Esophagus muscularis mucosa (tissue), 4 donors: ENCODE data around the gene NTM. TPM values are rescaled to one million over a fixed set of nuclear protein-coding genes. Genes with fewer than 3 reads are reported as not detected.
A peak's percentile ranks its signal among the peaks of the same experiment; 100 is the strongest.

Source experiments
- DNase-seq: peaks from one replicate; pipeline ENCODE4 v3.0.0-alpha.2; 2017; ENCODE audit errors: extremely low spot score
- H3K27ac ChIP-seq, 4 donors: fragments of 200-600 bp; sonication (generic); replicated peaks in 1 of 4; 1 replicate in 3 of 4; 2 replicates in 1 of 4; pipeline ENCODE4 v1.5.1; 2016 to 2019; ENCODE audit warnings: mild to moderate bottlenecking in 1 of 4
- H3K27me3 ChIP-seq, 4 donors: fragments of 200-600 bp; sonication (generic); one replicate each; pipeline versions ENCODE4 v1.5.1 to v1.6.0; 2016 to 2019
- H3K36me3 ChIP-seq, 4 donors: fragments of 200-600 bp; sonication (generic); one replicate each; pipeline ENCODE4 v1.5.1; 2016 to 2019
- H3K4me1 ChIP-seq, 4 donors: fragments of 200-600 bp; sonication (generic); one replicate each; pipeline ENCODE4 v1.5.1; 2016 to 2019
- H3K4me3 ChIP-seq, 4 donors: fragments of 200-600 bp; sonication (generic); 1 replicate in 2 of 4; 2 replicates in 2 of 4; pipeline ENCODE4 v1.5.1; 2016 to 2019; ENCODE audit warnings: mild to moderate bottlenecking in 4 of 4, moderate library complexity in 1 of 4
- H3K9me3 ChIP-seq, 4 donors: fragments of 200-600 bp; sonication (generic); 1 replicate in 3 of 4; 2 replicates in 1 of 4; pipeline ENCODE4 v1.5.1; 2016 to 2019
- EP300 ChIP-seq: sonication (generic); formaldehyde crosslinking; IDR thresholded peaks from one replicate; pipeline ENCODE4 v1.6.1; 2017; ENCODE audit warnings: antibody characterized with exemption
- POLR2A ChIP-seq: fragments of 450-650 bp; IDR thresholded peaks from one replicate; pipeline ENCODE4 v1.6.1; 2017; ENCODE audit warnings: antibody characterized with exemption, moderate library complexity, mild to moderate bottlenecking, low read depth
- POLR2AphosphoS5 ChIP-seq, 2 donors: sonication (generic); formaldehyde crosslinking; IDR thresholded peaks; one replicate each; pipeline ENCODE4 v1.6.1; 2017; ENCODE audit warnings: antibody characterized with exemption in 2 of 2
- WGBS: methylation state at CpG from one replicate; pipeline ENCODE4 v1.1.5; 2018; 5-methylcytosine and 5-hydroxymethylcytosine counted together
- intact Hi-C: fragments of 100-400 bp; cut with DNase I; formaldehyde crosslinking; loops from one replicate; pipeline ENCODE4 v1.15.1; 2023
- total RNA-seq, 4 donors: library from RNA; depleted of rRNA; stranded (reverse); fragments of >200 nt; gene quantifications; one replicate each; pipeline versions ENCODE4 v1.1.0 to v1.2.1, GENCODE V29; 2016
- TF ChIP-seq, protein P1 (sequence below), 3 experiments: fragments of 200-600 bp in 2 of 3; fragments of 450-650 bp in 1 of 3; sonication (generic) in 2 of 3; IDR thresholded peaks; one replicate each; pipeline ENCODE4 v1.5.1; 2017 to 2019; ENCODE audit warnings: antibody characterized with exemption in 3 of 3, mild to moderate bottlenecking in 2 of 3, moderate library complexity in 1 of 3

NTM gene
- total RNA-seq, 4 donors from 2014 or later: 5.6 to 25.3 (median 8.3) TPM

DNA sequence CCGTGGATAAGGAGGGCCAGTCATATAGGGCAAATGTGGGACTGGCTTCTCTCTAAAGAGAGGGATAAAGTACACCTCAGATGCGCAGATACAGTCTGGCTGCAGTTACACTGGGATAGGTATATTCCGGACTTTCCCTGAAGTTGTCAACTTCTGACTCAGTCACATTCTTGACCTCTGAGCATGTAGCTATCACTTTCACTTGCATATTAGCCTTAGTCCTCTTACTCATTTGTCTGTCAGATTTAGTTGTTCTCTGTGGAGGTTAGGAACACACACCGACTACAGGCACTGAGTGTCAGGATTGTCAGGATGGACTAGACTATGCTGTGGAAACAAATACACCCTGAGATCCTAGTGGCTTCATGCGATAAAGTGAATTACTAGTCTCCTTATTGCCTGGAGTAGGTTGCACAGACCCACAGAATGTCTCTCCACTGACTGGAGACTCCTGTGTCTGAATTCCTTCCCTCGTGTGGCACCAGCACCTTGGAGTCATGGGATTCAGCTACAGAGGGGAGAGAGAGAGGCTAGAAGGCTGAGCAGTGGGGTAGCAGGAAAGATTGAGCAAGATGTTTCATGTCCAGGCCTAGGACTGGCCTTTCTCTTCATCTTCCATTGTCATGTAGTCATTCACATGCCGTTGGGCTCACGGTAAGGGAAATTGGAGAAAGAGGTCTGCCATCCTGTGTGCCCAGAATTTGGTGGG, 654.3 kb downstream of the NTM start:
- TF ChIP-seq POLR2A (no peak), EP300 (no peak), POLR2AphosphoS5 (IDR thresholded peaks at IDR 0.05) (no peak)
- TF ChIP-seq, protein P1, sequence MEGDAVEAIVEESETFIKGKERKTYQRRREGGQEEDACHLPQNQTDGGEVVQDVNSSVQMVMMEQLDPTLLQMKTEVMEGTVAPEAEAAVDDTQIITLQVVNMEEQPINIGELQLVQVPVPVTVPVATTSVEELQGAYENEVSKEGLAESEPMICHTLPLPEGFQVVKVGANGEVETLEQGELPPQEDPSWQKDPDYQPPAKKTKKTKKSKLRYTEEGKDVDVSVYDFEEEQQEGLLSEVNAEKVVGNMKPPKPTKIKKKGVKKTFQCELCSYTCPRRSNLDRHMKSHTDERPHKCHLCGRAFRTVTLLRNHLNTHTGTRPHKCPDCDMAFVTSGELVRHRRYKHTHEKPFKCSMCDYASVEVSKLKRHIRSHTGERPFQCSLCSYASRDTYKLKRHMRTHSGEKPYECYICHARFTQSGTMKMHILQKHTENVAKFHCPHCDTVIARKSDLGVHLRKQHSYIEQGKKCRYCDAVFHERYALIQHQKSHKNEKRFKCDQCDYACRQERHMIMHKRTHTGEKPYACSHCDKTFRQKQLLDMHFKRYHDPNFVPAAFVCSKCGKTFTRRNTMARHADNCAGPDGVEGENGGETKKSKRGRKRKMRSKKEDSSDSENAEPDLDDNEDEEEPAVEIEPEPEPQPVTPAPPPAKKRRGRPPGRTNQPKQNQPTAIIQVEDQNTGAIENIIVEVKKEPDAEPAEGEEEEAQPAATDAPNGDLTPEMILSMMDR (IDR thresholded peaks at IDR 0.05): no peak
- 74% methylated on average over 8 of the region's 8 CpGs for WGBS

DNA sequence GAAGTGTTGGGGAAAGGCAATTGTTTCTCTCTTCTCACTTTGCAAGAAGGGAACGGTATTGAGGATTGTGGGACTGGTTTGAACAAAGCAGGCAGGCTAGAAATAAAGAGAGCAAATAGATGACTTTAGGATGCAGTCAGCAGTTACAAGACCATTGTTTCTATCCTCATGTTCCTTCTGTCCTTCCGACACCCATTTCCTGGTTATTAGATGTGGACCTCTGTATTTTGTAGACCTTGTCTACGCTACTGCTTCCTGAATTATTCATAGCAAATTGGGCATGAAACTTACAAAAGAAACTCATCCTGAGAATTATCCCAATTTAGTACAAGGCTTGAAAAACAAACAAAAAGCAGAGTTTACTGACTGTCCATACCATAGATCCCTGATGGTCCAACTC, 656.3 kb downstream of the NTM start:
- no peak for TF ChIP-seq POLR2AphosphoS5 (IDR thresholded peaks at IDR 0.05)
- TF ChIP-seq POLR2A: no peak
- TF ChIP-seq, protein P1 (IDR thresholded peaks at IDR 0.05): no peak
- no peak for TF ChIP-seq EP300
- no peak overlapping the region for H3K4me3 ChIP-seq
- no peaks in the 10 kb centered on the region for H3K27me3 ChIP-seq
- peaks cover 4 to 26% (median 6%) of the 10 kb centered on the region in 4 donors for H3K4me1 ChIP-seq
- 89% methylated on average over 3 of the region's 3 CpGs for WGBS
- no peak overlapping the region for H3K27ac ChIP-seq
- intact Hi-C loops: loop anchor here (2.0 kb wide), 1 partner anchor 278 kb away; no protein-coding TSS in a partner anchor
- no peak for DNase-seq
- H3K36me3 ChIP-seq: no peaks in the 10 kb centered on the region
- no peaks in the 10 kb centered on the region for H3K9me3 ChIP-seq

More for the DNA sequence above, 654.3 kb downstream of the NTM start:
- intact Hi-C loops: no loop called here
- peak; percentile 47 for DNase-seq
- Histone ChIP-seq H3K27ac (no peak overlapping the region), H3K4me1 (peaks cover 4 to 18% (median 6%) of the 10 kb centered on the region in 4 donors), H3K4me3 (no peak overlapping the region), H3K27me3 (no peaks in the 10 kb centered on the region), H3K36me3 (no peaks in the 10 kb centered on the region), H3K9me3 (no peaks in the 10 kb centered on the region)

DNA sequence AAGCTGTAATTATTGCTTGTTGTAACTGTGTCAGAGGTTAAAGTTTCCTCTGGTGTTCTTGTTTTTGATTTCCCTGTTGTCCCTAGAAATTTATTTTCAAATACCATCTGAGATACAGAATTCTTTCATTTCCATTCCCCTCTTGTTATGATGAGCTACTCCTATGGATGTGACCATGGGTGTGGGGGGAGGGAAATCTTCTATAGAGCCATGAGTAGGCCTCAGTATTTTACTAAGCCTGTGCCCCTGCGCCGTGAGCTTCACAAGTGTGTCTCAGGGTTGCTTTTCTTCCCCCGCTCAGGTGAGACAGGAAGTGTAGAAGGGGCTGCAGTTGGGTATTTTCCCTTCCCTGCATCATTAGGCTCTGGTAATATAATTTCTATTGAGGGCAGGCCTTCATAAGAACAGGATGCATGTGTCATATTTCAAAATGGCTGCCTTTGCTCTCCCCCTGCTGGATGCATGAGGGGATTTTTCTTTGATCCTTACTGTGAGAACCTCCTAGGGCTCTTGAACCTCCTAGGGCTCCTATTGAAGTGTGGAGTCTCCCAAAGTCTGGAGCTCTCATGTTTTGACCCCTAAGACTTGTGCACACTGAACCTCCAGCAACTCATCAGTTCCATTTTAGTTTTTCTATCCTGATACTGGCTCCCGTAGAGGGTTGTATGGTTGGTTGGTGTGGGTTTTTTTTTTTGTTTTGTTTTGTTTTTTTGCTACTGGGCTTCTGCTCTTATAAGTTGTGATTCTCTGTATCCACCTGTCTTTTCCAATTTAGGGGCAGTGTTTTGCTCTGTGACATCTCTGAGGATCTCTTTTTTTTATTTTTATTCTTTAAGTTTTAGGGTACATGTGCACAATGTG, 658.2 kb downstream of the NTM start:
- peaks cover 0 to 16% (median 1%) of the 10 kb centered on the region in 4 donors for H3K4me1 ChIP-seq
- no peak overlapping the region for H3K27ac ChIP-seq
- DNase-seq: peak; percentile 17
- intact Hi-C loops: loop anchor here (1.0 kb wide), 1 partner anchor 161 kb away; no protein-coding TSS in a partner anchor
- no peaks in the 10 kb centered on the region for H3K36me3 ChIP-seq
- WGBS: 94% methylated on average over 4 of the region's 4 CpGs
- TF ChIP-seq, protein P1 (IDR thresholded peaks at IDR 0.05): peak; percentile 40 to 76 (median 47)
- TF ChIP-seq POLR2A: no peak
- H3K27me3 ChIP-seq: no peaks in the 10 kb centered on the region
- no peaks in the 10 kb centered on the region for H3K9me3 ChIP-seq
- H3K4me3 ChIP-seq: no peak overlapping the region

DNA sequence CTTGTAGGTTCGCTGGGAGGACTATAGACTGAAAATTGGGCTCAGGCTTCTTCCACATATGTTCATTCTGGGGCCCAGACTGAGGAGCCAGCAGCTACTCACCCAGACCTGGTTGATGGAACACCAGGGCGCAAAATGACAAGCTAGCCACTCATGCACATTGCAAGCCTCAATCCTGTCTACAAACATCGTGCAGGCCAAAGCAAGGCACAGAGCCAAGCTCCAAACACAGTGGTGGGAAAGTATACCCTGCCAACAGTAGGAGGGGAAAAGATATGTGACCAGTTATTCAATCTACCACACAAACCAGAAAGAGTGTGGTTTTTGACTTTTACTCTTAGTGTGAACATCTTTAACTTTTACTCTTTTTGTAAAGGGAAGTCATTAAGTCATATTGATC, 660.5 kb downstream of the NTM start:
- no peak overlapping the region for H3K4me3 ChIP-seq
- intact Hi-C loops: no loop called here
- WGBS: 62% methylated on average over 3 of the region's 3 CpGs
- peak; percentile 68 for DNase-seq
- TF ChIP-seq EP300 (no peak), POLR2A (no peak), POLR2AphosphoS5 (IDR thresholded peaks at IDR 0.05) (no peak)
- TF ChIP-seq, protein P1 (IDR thresholded peaks at IDR 0.05): no peak
- H3K27ac ChIP-seq: no peak overlapping the region
- peaks cover 0 to 7% (median 0%) of the 10 kb centered on the region in 4 donors for H3K4me1 ChIP-seq
- H3K9me3 ChIP-seq: no peaks in the 10 kb centered on the region
- H3K36me3 ChIP-seq: no peaks in the 10 kb centered on the region
- no peaks in the 10 kb centered on the region for H3K27me3 ChIP-seq
